NCI-H1417 treated with DMSO at 0.1 percent for 48 hours (cell line): ENCODE results near the gene ACAP2.
"Not testable (repeated sequence)": the region's sequence is repeated elsewhere in the genome, so short reads cannot be mapped to it uniquely, and the experiment has no call there.

Experiments
- DNase-seq: peaks from one replicate; lab custom pipeline; 2025; lab: John Stamatoyannopoulos, UW

ACAP2 gene

GRCh38 chr3:195443391-195443989 is 670 bp upstream of the ACAP2 start:
- no peak for DNase-seq

GRCh38 chr3:195441992-195442572 is 738 bp downstream of the ACAP2 start:
- no peak for DNase-seq

- no peak for DNase-seq
Observed at GRCh38 chr3:195441476-195441991, 1.3 kb downstream of the ACAP2 start.

- no peak for DNase-seq
Observed at GRCh38 chr3:195441051-195441450, 1.8 kb downstream of the ACAP2 start.

- no peak for DNase-seq
Observed at GRCh38 chr3:195440379-195440778, 2.4 kb downstream of the ACAP2 start.

- no peak for DNase-seq
Observed at GRCh38 chr3:195438371-195438770, 4.4 kb downstream of the ACAP2 start.

- DNase-seq: no peak
Observed at GRCh38 chr3:195425849-195426248, 17.0 kb downstream of the ACAP2 start.

GRCh38 chr3:195423818-195424217 is 19.0 kb downstream of the ACAP2 start:
- no peak for DNase-seq

GRCh38 chr3:195421400-195421799 is 21.4 kb downstream of the ACAP2 start:
- no peak for DNase-seq

- no peak for DNase-seq
Observed at GRCh38 chr3:195416795-195417194, 26.0 kb downstream of the ACAP2 start.

GRCh38 chr3:195411836-195412235 is 31.0 kb downstream of the ACAP2 start:
- DNase-seq: no peak

- DNase-seq: no peak
Observed at GRCh38 chr3:195410546-195410945, 32.3 kb downstream of the ACAP2 start.

- no peak for DNase-seq
Observed at GRCh38 chr3:195407531-195408409, 35.0 kb downstream of the ACAP2 start.

GRCh38 chr3:195405651-195406050 is 37.2 kb downstream of the ACAP2 start:
- no peak for DNase-seq

GRCh38 chr3:195403841-195404408 is 38.9 kb downstream of the ACAP2 start:
- DNase-seq: no peak

GRCh38 chr3:195403244-195403643 is 39.6 kb downstream of the ACAP2 start:
- no peak for DNase-seq

GRCh38 chr3:195401943-195402342 is 40.9 kb downstream of the ACAP2 start:
- peak; percentile 60 for DNase-seq

- not testable (repeated sequence) for DNase-seq
Observed at GRCh38 chr3:195398460-195398859, 44.4 kb downstream of the ACAP2 start.

GRCh38 chr3:195397524-195397923 is 45.3 kb downstream of the ACAP2 start:
- DNase-seq: no peak

GRCh38 chr3:195395208-195395816 is 47.5 kb downstream of the ACAP2 start:
- DNase-seq: no peak

GRCh38 chr3:195394700-195395099 is 48.1 kb downstream of the ACAP2 start:
- no peak for DNase-seq

- DNase-seq: no peak
Observed at GRCh38 chr3:195394024-195394423, 48.8 kb downstream of the ACAP2 start.
